ENCODE measurements around the gene CENATAC.

The CENATAC gene

GRCh38 chr11:119048644-119049043 is 50.7 kb downstream of the CENATAC start:
- TF ChIP-seq FOXP2 (optimal IDR thresholded peaks at IDR 0.05; ENCODE audit: borderline replicate concordance, extremely low read depth, extremely low read length, insufficient read depth) = no peak
- no peak for TF ChIP-seq TAF1 (IDR thresholded peaks at IDR 0.05; ENCODE audit: borderline replicate concordance, insufficient read depth, low read length)
- no peak for TF ChIP-seq POLR2AphosphoS5 (IDR thresholded peaks at IDR 0.05; ENCODE audit: low read depth, low read length)
- TF ChIP-seq SIN3A (IDR thresholded peaks at IDR 0.05; ENCODE audit: borderline replicate concordance, insufficient read depth, low read length) = no peak
- TF ChIP-seq, protein P1, sequence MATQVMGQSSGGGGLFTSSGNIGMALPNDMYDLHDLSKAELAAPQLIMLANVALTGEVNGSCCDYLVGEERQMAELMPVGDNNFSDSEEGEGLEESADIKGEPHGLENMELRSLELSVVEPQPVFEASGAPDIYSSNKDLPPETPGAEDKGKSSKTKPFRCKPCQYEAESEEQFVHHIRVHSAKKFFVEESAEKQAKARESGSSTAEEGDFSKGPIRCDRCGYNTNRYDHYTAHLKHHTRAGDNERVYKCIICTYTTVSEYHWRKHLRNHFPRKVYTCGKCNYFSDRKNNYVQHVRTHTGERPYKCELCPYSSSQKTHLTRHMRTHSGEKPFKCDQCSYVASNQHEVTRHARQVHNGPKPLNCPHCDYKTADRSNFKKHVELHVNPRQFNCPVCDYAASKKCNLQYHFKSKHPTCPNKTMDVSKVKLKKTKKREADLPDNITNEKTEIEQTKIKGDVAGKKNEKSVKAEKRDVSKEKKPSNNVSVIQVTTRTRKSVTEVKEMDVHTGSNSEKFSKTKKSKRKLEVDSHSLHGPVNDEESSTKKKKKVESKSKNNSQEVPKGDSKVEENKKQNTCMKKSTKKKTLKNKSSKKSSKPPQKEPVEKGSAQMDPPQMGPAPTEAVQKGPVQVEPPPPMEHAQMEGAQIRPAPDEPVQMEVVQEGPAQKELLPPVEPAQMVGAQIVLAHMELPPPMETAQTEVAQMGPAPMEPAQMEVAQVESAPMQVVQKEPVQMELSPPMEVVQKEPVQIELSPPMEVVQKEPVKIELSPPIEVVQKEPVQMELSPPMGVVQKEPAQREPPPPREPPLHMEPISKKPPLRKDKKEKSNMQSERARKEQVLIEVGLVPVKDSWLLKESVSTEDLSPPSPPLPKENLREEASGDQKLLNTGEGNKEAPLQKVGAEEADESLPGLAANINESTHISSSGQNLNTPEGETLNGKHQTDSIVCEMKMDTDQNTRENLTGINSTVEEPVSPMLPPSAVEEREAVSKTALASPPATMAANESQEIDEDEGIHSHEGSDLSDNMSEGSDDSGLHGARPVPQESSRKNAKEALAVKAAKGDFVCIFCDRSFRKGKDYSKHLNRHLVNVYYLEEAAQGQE (IDR thresholded peaks at IDR 0.05; ENCODE audit: insufficient read depth in 1 of 2, low read depth in 2 of 2, low read length in 2 of 2) = no peak

DNA sequence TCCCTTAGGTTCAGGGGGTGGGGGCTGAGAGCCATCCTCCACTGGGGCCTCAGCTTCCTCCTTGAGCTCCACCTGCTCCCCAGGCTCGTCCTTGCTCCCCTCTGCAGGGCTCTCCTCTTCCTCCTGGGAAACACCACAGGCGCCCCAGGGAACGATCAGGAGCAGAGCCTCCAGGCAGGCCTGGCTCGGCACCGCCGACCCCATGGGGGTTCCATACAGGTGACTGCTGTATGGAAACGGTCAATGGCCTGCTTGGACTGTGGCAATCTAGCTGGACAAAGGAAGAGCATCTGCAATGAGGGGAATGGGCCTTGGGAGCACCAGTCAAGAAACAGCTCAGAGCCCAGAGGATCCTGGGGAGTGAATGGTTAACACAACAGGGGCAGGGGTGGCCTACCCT is 51.1 kb downstream of the CENATAC start:
- TF ChIP-seq SIN3A (IDR thresholded peaks at IDR 0.05; ENCODE audit: borderline replicate concordance, insufficient read depth, low read length) (no peak), TAF1 (IDR thresholded peaks at IDR 0.05; ENCODE audit: borderline replicate concordance, insufficient read depth, low read length) (no peak), POLR2AphosphoS5 (IDR thresholded peaks at IDR 0.05; ENCODE audit: low read depth, low read length) (no peak), FOXP2 (optimal IDR thresholded peaks at IDR 0.05; ENCODE audit: borderline replicate concordance, extremely low read depth, extremely low read length, insufficient read depth) (no peak)
- TF ChIP-seq, protein P1 (IDR thresholded peaks at IDR 0.05; ENCODE audit: insufficient read depth in 1 of 2, low read depth in 2 of 2, low read length in 2 of 2) = no peak

DNA sequence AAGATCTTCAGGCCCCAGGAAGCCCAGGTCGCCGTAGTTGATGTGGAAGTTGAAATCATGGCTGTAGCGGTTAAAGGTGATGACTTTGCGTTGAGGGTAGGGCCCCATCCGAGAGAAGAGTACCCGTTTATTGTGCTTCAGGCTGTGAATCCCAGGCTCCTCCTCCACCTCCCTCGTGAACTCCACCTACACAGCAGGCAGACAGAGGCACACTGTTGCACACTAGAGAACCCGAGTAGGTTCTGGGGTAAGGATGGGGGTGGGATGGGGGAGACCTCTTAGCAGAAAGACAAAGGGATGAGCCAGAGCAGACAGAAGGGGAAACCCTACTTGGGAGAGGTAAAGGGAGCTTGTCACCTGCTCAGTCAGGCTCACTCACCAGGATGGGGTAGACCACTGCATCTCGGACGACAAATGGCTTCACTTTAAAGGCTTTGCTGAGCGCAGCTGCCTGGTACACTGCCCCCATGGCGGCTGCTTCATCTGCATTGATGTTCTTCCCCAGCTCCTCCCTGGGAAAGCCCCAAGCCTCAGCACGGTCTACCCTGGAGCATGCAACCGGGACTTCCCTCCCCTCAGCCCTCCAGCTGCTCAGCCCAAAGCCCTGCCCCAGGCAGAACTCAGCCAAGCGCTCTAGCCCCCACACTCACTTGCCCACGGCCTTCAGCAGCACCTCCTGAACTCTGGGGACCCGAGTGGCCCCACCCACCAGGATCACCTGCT is 53.7 kb downstream of the CENATAC start:
- TF ChIP-seq, protein P1 (IDR thresholded peaks at IDR 0.05; ENCODE audit: insufficient read depth in 1 of 2, low read depth in 2 of 2, low read length in 2 of 2) = no peak
- TF ChIP-seq FOXP2 (optimal IDR thresholded peaks at IDR 0.05; ENCODE audit: borderline replicate concordance, extremely low read depth, extremely low read length, insufficient read depth) (no peak), POLR2AphosphoS5 (IDR thresholded peaks at IDR 0.05; ENCODE audit: low read depth, low read length) (no peak), TAF1 (IDR thresholded peaks at IDR 0.05; ENCODE audit: borderline replicate concordance, insufficient read depth, low read length) (no peak), SIN3A (IDR thresholded peaks at IDR 0.05; ENCODE audit: borderline replicate concordance, insufficient read depth, low read length) (no peak)

GRCh38 chr11:119052163-119052814 is 54.4 kb downstream of the CENATAC start:
- TF ChIP-seq POLR2AphosphoS5 (IDR thresholded peaks at IDR 0.05; ENCODE audit: low read depth, low read length) (no peak), FOXP2 (optimal IDR thresholded peaks at IDR 0.05; ENCODE audit: borderline replicate concordance, extremely low read depth, extremely low read length, insufficient read depth) (no peak), TAF1 (IDR thresholded peaks at IDR 0.05; ENCODE audit: borderline replicate concordance, insufficient read depth, low read length) (no peak), SIN3A (IDR thresholded peaks at IDR 0.05; ENCODE audit: borderline replicate concordance, insufficient read depth, low read length) (no peak)
- TF ChIP-seq, protein P1 (IDR thresholded peaks at IDR 0.05; ENCODE audit: insufficient read depth in 1 of 2, low read depth in 2 of 2, low read length in 2 of 2) = no peak

Measured in PFSK-1 (cell line).